Measurements from ENCODE around the gene MT1H. TPM values are rescaled to one million over a fixed set of nuclear protein-coding genes. Genes with fewer than 3 reads are reported as not detected.
"Not testable (repeated sequence)": the region's sequence is repeated elsewhere in the genome, so short reads cannot be mapped to it uniquely, and the experiment has no call there.

MT1H gene
- not detected for total RNA-seq

GRCh38 chr16:56669005-56669839 lies at the start of gene MT1H:
TSS of gene MT1H (plus strand) at chr16:56669814. CDS start at chr16:56669885, 71 bp downstream.
- intact Hi-C loops (cut with DNase I), result no loop called here
- ATAC-seq (no peak), DNase-seq (ENCODE audit: low spot score) (no peak)

GRCh38 chr16:56620339-56620897 lies 49.2 kb upstream of the MT1H start:
- intact Hi-C loops (cut with DNase I), result no loop called here
- ATAC-seq (no peak), DNase-seq (ENCODE audit: low spot score) (peak; percentile 36)

- intact Hi-C loops (cut with DNase I); ATAC-seq; DNase-seq (ENCODE audit: low spot score): not testable (repeated sequence)
These were observed 47.8 kb upstream of the MT1H start for GRCh38 chr16:56621665-56622445.

GRCh38 chr16:56623184-56623583 lies 46.4 kb upstream of the MT1H start:
- ATAC-seq; DNase-seq (ENCODE audit: low spot score); intact Hi-C loops (cut with DNase I): not testable (repeated sequence)

GRCh38 chr16:56623637-56624036 lies 46.0 kb upstream of the MT1H start:
- no peak for DNase-seq (ENCODE audit: low spot score)
- intact Hi-C loops (cut with DNase I), result no loop called here
- ATAC-seq, result no peak

- ATAC-seq (peak; percentile 91), DNase-seq (ENCODE audit: low spot score) (peak; percentile 74)
- intact Hi-C loops (cut with DNase I), result no loop called here
These were observed 44.3 kb upstream of the MT1H start, which contains the start of gene MT1E for GRCh38 chr16:56625140-56625942. TSS of gene MT1E (plus strand) at chr16:56625781. CDS start at chr16:56625852, 71 bp downstream.

- ATAC-seq (peak; percentile 89), DNase-seq (ENCODE audit: low spot score) (peak; percentile 73)
- intact Hi-C loops (cut with DNase I), result no loop called here
These were observed 43.5 kb upstream of the MT1H start for GRCh38 chr16:56625943-56626654.

GRCh38 chr16:56626685-56627084 lies 42.9 kb upstream of the MT1H start:
- ATAC-seq (no peak), DNase-seq (ENCODE audit: low spot score) (peak; percentile 55)
- intact Hi-C loops (cut with DNase I), result no loop called here

- DNase-seq (ENCODE audit: low spot score), result peak; percentile 53
- intact Hi-C loops (cut with DNase I), result no loop called here
- no peak for ATAC-seq
These were observed 40.9 kb upstream of the MT1H start for GRCh38 chr16:56628486-56629350.

- no peak for DNase-seq (ENCODE audit: low spot score)
- intact Hi-C loops (cut with DNase I), result no loop called here
- no peak for ATAC-seq
These were observed 40.1 kb upstream of the MT1H start for GRCh38 chr16:56629531-56629930.

GRCh38 chr16:56630134-56630533 lies 39.5 kb upstream of the MT1H start:
- ATAC-seq, result no peak
- DNase-seq (ENCODE audit: low spot score), result no peak
- intact Hi-C loops (cut with DNase I), result no loop called here

- ATAC-seq, result no peak
- intact Hi-C loops (cut with DNase I), result no loop called here
These were observed 38.4 kb upstream of the MT1H start for GRCh38 chr16:56631197-56631596.

GRCh38 chr16:56631832-56632155 lies 37.8 kb upstream of the MT1H start:
- ATAC-seq (no peak), DNase-seq (ENCODE audit: low spot score) (no peak)
- intact Hi-C loops (cut with DNase I), result no loop called here

More at GRCh38 chr16:56631197-56631596, 38.4 kb upstream of the MT1H start:
- peak; percentile 44 for DNase-seq (ENCODE audit: low spot score)

- ATAC-seq (peak; percentile 82), DNase-seq (ENCODE audit: low spot score) (peak; percentile 66)
- intact Hi-C loops (cut with DNase I), result no loop called here
These were observed 37.3 kb upstream of the MT1H start, which contains the start of gene MT1M for GRCh38 chr16:56632156-56632847. TSS of gene MT1M (plus strand) at chr16:56632659. CDS start at chr16:56632732, 73 bp downstream.

GRCh38 chr16:56632848-56633365 lies 36.7 kb upstream of the MT1H start:
- DNase-seq (ENCODE audit: low spot score) (peak; percentile 51), ATAC-seq (peak; percentile 5)

GRCh38 chr16:56633535-56633934 lies 36.1 kb upstream of the MT1H start:
- ATAC-seq (no peak), DNase-seq (ENCODE audit: low spot score) (peak; percentile 44)
- intact Hi-C loops (cut with DNase I), result no loop called here

More at GRCh38 chr16:56632848-56633365, 36.7 kb upstream of the MT1H start:
- intact Hi-C loops (cut with DNase I), result no loop called here

Measured in sciatic nerve (tissue), 2 donors.